ENCODE measurements around the gene RPIA. TPM values are rescaled to one million over a fixed set of nuclear protein-coding genes. Genes with fewer than 3 reads are reported as not detected.

Gene RPIA
- total RNA-seq, 1 donor from 2014 or later: 43.9 TPM

DNA sequence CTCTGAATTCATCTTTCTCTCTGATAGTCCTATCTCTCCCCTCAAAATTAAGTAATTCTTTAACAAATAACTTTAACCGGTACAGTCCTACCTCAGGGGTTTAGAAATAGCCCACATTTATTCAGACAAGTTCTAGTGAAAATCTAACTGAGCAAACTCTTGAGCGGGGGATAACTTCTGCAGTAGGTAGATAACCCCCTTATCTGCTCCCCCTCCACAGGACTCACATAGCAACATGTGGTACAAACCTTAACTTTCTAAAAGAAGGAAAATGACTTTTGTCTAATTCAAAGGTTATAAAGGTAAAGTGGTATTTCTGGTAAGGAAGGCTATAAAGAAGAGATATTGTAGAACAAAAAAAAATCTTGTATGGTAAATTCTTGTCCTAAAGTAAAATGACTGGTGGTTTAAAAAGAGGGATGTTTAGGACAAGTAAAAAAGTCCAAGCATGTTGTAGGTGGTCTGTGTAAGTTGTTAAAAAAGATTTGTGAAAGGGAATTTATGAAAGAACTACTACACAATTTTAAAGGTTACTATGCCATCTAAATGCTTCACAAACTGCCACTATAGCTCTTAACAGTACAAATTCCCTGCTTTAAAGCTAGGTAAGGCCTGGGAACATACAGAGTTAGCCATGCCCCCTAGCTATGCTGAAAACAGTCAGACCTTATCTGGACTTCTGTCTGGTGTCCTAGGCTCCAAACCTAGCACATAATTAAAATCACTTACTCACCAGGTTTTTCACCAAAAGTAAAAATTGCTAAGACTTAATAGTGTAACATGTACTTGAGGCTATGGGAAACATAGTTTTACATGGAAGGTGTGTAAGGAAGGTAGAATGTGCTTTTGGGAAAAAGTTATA is 8.1 kb upstream of the RPIA start:
- intact Hi-C loops (cut with micrococcal nuclease): no loop called here

DNA sequence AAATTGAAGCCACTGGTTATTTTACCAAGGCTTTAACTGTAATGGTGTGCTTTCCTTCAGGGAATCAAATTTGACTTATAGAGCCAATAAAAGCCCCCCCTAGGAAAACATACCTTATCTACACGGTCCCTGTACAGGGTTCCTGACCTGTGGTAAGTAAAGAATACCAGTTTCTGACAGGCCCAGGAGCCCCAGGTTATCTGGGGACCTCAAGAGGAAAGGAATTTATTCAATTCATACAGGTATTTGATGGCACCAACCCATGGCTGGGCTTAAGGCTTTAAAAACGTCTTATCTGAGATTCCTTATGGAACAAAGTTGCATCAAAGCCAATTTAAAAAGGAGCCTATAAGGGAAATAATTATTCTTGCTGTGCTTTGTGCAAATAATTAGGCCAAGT is 7.0 kb upstream of the RPIA start:
- intact Hi-C loops (cut with micrococcal nuclease): no loop called here

DNA sequence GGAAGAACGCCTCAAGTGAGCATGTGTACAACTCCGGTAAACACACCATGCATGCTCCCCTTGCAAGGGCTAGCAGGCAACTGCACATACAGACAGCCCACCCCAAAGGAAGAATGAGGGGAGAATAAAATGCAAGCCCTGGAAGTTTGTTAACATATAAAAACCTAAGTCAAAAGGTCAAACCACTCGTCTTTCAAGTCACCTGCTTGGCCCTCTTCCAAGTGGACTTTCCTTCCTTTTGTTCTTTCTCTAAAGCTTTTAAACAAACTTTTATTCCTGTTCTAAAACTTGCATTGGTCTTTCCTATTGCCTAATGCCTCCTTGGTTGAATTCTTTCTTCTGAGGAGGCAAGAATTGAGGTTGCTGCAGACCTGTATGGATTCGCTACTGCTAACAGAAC is 5.2 kb upstream of the RPIA start:
- intact Hi-C loops (cut with micrococcal nuclease): no loop called here

DNA sequence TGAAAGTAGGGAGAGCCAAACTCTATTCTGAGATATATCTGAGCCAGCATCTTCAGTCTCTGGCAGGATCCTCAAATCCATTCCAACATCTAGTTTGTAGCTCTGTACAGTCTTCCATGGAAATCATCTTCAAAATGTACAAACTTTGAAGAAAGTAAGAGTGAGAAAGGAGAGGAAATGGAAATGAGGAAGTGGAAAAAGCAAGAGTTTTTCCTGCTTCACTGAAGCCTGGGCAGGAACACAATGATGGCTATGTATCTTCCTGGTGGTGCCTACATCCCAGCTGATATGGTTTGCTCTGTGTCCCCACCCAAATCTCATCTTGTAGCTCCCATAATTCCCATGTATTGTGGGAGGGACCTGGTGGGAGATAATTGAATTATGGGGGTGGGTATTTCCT is 4.1 kb upstream of the RPIA start:
- intact Hi-C loops (cut with micrococcal nuclease): no loop called here

DNA sequence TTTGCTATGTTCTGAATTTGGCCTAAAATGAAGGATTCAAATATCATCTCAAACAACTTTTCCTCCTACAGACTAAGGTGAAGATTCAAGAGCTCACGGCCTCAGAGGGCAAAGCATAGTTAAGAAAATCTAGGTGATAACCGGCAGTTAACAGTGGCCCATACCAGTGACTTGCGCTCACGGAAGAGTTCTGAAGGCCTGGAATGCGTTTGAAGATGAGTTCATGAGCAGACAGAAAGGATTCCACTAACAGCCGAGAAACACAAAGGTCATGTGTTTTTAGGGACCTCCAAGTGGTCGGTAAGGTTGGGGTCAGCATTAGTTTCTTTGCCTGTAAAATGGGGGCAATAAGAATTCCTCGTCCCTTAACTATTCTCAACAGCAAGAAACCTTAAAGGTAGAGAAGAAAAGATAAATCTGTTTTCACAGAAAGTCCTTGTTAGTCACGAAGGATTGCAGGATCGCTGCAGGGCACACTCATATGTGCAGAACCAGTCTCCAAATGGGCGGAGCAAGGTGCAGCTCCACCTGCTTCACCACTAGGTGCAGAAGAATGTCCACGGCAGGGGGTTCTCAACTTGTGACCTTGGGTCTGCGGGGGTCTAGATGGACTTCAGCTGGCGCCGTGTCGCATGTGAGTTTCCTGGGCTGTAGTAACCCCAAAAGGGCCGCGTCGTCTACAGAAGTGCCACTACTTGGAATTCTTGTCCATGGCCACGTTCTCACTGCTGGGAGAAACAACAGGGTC is 708 bp upstream of the RPIA start:
- intact Hi-C loops (cut with micrococcal nuclease): loop anchor here (1.0 kb wide), 1 partner anchor 63 kb away; the partner anchor contains the start of gene EIF2AK3

DNA sequence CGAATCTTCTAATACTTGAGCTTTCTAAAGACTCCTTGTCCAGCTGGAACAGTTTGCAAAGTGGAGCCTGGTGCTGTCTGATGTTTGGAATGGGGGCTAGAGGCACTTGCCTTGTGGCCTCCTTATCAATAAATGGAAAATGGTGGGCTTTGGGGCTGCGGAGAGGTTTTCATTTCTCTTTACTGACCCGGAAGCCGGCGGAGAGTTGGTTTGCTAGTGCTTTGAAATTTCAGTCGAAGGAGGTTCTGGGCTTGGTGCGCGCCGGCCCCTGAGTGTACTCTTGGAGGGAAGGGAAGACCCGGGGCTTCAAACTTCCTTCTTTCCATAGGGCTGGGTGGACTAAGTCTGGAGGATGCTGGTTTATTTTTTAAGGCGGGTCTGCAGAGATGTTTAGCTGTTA is 714 bp downstream of the RPIA start:
- intact Hi-C loops (cut with micrococcal nuclease): no loop called here

DNA sequence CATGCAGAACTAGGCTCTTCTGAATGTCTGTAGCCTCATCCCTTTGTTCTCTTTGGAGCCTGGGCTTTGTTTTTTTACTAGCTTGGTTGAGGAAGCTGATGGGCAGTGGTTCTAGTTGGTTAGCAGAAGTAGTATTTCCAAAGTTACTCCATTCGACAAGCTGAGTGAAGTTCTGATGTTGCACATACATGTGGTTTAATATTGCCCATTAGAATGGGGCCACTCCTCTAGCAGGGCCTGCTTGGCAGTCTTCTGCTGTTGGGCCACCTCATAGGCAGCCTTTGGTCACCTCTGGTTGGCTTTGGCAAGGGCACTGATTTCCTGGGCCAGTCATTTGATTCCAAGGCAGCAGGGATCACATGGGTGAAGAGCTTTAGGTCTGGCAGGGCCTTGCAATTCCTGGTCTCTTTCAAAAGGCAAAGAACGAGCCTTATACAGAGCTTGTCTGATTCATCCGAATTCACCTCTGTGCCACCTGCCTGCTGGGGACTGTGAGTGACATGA is 2.5 kb downstream of the RPIA start:
- intact Hi-C loops (cut with micrococcal nuclease): no loop called here

DNA sequence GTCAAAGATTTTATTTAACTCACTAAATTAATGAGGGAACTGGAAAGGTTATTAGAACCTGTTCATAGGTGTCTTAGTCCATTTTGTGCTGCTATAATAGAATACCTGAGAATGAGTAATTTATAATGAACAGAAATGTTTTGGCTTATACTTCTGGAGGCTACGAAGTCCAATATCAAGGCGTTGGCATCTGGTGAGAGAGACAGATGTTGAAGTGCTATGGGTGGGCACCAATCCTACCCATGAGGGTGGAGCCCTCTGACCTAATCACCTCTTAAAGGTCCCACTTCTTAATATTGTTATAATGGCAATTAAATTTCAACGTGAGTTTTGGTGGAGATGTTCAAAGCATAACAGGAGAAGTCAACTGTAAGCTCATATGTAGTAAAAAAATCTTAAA is 5.1 kb downstream of the RPIA start:
- intact Hi-C loops (cut with micrococcal nuclease): no loop called here

DNA sequence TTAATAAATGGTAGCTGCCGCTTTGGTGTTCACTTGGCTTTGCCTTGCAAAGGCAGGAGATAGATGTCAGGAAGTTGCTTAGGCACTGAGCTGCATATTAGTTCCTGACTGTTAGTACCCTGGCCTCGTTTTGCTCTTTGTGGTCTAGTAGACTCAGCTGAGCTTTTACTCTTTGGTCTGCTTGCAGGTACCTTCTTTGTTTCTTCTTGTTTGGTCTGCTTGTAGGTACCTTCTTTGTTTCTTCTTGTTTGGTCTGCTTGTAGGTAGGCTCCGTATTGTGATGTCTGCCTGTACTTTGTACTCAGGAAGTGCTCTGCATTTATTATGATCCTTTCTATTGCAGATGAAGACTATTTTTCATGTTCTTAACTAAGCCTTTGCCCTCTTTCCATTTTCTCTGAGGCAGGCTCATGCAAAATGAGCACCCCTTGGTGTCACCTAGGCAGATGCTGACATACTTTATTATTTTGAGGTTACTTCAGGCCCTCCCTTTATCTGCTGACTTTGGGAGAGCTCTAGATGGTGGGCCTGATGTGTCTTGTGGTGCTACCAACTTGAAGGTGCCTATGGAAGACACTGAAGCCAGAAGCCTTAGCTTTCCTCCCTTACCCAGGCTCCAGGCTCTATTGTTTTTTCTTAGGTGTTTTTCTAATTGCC is 6.0 kb downstream of the RPIA start:
- intact Hi-C loops (cut with micrococcal nuclease): no loop called here

DNA sequence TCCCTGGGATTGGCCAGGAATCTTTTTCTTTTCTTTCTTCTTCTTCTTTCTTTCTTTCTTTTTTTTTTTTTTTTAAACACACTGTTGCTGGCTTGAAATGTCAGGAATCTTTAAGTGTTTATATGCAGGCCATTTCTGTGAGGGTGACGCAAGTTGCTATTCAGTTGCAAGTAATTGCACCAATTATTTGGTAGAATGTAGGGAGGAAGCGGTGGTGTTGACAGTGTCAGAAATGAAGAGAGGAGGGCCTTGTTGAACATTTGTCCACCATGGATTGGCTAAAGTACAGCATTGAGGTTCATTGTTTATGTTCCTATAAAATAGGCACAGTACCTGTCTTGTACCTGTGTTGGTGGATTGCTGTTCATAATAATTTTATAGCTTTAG is 6.5 kb downstream of the RPIA start:
- intact Hi-C loops (cut with micrococcal nuclease): no loop called here

DNA sequence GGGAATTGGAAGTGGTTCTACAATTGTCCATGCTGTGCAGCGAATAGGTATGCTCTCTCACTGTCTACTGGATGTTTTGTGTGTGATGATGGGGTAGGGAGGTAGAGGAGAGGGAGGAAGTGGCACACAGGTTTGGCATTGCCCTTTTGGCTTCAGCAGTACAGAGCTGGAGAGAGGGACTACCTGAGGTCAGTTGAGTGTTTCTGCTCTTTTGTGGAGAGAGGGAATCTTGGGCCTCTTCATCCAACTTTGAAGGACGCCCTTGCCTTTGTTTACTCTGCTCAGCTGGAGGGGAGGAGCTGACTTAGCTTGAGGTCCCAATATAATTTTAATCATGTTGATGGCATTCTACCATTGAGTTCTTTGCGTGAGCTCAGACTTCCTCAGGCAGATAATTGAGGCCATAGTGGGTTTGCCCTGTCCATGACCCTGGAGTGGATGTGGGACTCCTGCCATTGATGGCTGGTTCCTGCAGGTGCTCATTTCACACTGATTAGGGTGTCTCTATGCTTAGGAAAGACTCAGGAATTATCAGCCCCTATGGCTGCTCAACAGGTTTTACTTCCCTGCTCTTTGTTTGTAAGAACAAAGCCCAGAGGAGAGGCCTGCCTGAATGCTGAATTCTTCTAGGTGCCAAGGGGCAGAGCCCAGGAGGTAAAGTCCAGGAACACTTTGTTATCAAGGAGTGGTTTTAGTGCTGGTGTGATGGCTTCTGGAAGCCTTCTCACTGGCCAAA is 7.2 kb downstream of the RPIA start:
- intact Hi-C loops (cut with micrococcal nuclease): no loop called here

DNA sequence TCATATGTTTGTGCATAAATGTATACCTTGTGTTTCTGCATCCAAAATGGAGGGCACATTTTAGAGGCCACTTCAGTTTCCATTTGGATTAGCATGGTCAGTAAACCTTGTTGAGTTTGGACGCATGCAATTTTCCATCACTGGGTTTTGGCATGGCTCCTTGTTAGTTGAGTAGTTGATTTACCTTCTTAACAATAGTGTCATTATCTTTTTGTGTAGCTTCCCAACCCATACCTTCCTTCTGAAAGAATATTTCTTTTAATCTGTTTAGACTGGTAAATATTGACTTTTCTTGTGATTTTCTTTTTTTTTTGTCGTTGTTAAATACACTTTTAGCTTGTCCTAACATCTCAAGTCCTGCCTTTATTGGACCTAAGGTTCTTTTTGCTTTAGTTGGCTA is 15.5 kb downstream of the RPIA start:
- intact Hi-C loops (cut with micrococcal nuclease): no loop called here

DNA sequence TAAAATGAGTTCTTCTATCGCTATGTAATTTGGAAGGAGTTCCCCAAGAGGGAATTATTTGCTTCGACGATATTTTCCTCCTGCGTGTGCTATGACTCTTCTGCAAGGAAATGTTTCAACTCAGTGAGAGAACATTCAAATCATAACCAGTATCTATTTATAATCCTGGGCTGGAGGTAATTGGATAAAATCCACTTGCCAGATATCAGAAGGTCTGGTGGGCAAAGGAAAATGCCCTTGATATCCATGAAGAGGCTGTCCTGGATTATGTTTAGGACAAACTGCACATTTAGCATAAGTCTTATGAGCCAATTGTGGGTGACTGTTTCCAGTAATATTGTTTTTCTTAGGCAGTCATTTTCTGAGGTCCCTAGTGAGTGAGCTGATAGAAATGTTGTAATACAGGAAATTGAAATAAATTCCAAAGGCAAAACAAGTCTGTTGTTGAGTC is 17.7 kb downstream of the RPIA start:
- intact Hi-C loops (cut with micrococcal nuclease): no loop called here

DNA sequence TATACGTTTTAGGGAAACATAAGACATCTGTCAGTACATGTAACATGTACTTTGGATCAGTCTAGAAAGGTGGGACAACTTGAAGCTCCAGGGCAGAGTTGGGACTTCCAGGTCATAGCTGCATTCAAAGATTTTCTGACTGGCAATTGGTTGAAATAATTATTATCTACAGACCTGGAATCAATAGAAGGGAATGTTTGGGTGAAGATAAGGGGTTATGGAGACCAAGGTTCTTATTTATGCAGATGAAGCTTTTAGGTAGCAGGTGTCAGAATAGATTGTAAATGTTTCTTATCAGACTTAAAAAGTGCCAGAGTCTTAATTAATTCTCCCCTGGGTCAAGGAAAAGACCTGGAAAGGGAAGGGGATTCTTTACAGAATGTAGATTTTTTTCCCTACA is 19.8 kb downstream of the RPIA start:
- intact Hi-C loops (cut with micrococcal nuclease): no loop called here

DNA sequence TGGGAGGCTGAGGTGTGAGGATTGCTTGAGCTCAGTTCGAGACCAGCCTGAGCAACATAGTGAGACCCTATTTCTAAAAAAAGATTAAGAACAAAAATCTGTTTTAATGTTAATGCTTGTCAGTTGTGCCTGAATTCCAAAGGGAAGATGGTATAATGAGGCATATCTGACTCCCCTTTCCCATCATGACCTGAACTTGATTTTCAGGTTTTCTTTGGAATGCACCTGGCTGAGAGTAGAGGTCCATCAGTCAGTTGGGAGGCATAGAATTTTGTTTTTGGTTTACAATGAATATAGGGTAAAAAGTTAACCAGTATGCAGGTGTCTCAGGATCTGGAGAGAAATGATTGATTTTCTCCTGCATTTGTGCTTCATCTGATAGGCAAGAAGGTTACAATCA is 20.4 kb downstream of the RPIA start:
- intact Hi-C loops (cut with micrococcal nuclease): no loop called here

DNA sequence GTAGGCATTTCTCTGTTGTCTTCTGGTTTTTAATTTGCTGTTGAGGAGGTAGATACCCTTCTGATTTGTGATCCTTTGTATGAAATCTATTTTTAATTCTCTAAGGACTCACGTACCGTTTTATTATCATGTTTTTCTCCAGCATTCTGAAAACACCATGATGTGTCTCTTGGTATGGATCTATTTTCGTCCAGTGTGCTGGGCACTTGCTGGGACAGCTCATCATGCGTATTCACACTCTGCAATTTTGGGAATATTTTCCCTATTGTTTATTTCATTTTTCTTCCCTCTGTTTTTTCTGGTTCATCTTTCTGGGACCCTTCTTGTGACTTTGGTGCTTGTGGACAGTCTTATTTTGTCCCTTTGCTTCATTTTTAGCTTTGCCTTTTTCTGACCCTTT is 21.9 kb downstream of the RPIA start:
- intact Hi-C loops (cut with micrococcal nuclease): no loop called here

DNA sequence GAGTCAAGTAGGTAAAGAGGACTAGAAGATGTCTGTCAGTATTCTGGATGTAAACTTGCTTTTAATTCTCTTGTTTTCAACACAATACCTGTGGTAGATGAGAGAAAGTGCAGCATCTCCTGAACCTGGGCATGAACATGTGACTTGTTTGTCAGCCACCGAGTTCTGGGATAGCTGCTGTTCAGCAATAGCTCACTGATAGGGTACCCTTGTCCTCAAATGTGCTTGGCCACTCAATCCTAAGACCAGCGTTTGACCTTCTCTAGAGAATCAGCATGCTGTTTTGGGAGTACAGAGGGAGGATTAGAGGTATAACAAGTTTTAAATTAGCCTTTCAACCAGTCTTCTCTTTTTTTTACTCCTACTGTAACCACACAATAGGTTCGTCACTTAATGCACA is 23.2 kb downstream of the RPIA start:
- intact Hi-C loops (cut with micrococcal nuclease): no loop called here

DNA sequence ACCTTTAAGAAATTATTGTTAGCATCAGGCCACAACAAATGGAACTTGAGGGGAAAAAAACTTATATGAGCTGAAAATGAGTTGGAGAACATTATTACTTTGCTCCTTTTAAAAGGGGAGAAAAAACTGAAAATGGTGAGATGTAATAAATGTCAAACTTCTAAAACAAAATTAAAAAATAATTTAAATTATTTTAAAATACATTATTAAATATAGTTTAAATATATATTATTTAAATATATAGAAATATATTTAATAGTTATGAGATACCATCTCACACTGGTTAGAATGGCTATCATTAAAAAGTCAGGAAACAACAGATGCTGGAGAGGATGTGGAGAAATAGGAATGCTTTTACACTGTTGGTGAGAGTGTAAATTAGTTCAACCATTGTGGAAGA is 28.9 kb downstream of the RPIA start:
- intact Hi-C loops (cut with micrococcal nuclease): no loop called here

DNA sequence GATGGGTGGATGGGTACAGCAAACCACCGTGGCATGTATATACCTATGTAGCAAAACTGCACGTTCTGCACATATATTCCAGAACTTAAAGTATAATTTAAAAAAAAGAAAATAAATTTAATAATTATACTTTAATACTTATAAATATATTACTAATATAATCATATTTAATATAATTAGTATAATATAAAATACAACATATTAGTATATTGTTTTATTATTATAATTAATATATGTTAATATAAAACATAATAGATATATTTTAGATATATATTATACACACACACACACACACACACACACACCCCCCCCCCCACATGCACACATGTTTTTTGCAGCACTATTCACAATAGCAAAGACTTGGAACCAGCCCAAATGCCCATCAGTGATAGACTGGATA is 29.8 kb downstream of the RPIA start:
- intact Hi-C loops (cut with micrococcal nuclease): no loop called here

DNA sequence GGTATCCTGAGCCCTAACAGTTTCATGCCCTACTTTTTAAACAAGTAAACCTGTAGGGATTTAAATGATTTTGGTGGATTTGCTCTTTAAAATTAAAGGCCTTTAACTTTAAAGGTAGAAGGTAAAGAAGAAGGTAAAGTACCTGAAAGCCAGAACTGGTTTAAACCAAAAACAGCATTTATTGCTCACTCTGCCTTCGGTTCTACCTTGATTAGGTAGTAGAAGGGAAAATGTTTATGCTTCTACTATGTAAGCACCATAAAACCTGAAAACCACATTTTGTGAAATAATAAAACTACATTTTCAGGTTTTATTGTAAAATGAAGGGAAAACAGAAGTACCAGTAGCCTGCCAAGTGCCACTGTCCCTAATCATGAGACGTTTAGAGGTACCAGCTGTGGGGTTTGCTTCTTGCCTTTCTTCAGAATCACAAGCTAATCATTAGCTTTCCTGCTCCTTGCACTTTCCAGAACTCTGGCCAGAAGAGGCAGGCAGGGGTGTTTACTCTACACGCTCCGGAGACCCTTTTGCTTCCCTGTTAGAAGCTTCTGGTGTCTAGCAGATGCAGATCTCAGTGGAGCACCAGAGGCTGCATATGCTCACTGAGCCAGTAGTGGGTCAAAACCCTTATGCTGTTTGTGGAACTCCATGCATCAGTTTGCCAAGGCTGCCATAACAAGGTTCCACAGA is 33.3 kb downstream of the RPIA start:
- intact Hi-C loops (cut with micrococcal nuclease): no loop called here

Measured in T-helper 2 cell treated with Interferon-gamma antibody and Interleukin-4, amounts not matched to agents 100 ng/mL and 5 ng/mL, for 36 hours (primary cell).